Measurements from ENCODE around the gene PTPRN2. TPM values are rescaled to one million over a fixed set of nuclear protein-coding genes. Genes with fewer than 3 reads are reported as not detected.
"Not testable (repeated sequence)": the region's sequence is repeated elsewhere in the genome, so short reads cannot be mapped to it uniquely, and the experiment has no call there.

PTPRN2 gene
- polyA plus RNA-seq, 3 donors from 2014 or later: 1.9 to 3.7 (median 2.2) TPM

DNA sequence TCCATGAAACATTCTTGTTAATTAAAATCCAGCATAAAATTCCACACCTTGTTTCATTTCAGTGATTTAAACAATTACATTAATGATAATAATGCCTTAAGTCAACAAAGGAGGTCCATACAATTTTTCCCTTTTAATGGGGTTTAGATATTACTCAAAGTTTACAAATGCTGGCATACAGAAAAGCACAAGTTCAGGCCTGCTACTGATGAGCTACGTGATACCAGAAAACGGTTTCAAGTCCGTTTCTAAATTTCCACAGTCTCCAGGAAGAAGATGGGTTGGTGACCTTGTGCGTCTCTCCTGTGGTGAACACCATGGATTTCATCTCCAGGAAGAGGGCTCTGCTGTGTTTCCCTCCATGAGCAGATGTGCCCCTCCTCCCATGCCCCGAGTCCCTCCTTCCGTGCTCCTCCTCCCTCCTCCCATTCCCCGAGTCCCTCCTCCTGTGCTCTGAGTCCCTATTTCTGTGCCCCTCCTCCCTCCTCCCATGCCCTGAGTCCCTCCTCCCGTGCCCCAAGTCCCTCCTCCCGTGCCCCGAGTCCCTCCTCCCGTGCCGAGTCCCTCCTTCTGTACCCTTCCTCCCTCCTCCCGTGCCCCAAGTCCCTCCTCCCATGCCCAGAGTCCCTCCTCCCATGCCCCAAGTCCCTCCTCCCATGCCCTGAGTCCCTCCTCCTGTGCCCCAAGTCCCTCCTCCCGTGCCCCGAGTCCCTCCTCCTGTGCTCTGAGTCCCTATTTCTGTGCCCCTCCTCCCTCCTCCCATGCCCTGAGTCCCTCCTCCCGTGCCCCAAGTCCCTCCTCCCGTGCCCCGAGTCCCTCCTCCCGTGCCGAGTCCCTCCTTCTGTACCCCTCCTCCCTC, 201.9 kb downstream of the PTPRN2 start:
- not testable (repeated sequence) for H3K36me3 Mint-ChIP-seq

DNA sequence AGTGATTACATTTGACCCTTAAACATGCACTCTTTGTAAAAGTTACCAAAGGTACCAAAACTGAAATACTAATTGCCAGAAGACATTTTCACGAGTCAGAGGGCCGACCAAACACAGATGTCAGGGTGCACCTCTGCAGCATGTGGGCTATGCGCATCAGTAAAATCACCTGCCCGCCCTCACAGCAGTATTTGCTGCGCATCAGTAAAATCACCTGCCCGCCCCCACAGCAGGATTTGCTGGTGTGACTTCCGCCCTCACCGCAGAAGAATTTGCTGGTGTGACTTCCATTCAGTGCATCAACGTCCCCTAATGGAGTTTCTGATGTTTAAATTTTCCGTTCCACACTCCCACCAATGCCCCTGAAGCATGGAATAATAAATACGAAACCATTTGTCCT, 202.9 kb downstream of the PTPRN2 start:
- Mint-ChIP-seq H3K9me3 (no peaks in the 10 kb centered on the region), H3K4me3 (no peak overlapping the region), H3K4me1 (no peaks in the 10 kb centered on the region), H3K27me3 (ENCODE audit: low read depth in 3 of 3) (peaks cover 0 to 5% (median 1%) of the 10 kb centered on the region in 3 donors), H3K36me3 (no peaks in the 10 kb centered on the region), H3K27ac (no peak overlapping the region)
- no peak for DNase-seq

More for the DNA sequence above, 201.9 kb downstream of the PTPRN2 start:
- not testable (repeated sequence) for DNase-seq; H3K9me3 Mint-ChIP-seq; H3K27ac Mint-ChIP-seq; H3K27me3 Mint-ChIP-seq (ENCODE audit: low read depth in 3 of 3); H3K4me3 Mint-ChIP-seq; H3K4me1 Mint-ChIP-seq

DNA sequence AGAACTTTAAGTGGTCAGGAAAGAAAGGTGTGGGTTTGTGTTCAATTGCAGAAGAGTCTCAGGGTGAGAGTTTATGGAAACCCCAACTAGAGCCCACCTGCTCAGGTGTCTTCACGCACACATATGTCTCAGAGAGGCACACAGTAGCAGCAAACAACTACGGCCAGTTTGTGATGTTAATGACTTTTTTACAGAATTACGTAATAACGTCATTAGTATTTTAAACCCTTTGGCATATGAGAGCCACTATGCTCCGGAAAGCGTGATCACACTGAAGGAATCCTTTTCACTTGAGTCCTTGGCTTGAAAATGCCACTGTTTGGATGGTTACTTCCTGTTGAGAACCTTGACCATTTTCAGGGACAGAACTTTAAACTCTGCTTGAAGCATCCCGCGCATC, 204.0 kb downstream of the PTPRN2 start:
- H3K27me3 Mint-ChIP-seq (ENCODE audit: low read depth in 3 of 3): peaks cover 0 to 4% (median 1%) of the 10 kb centered on the region in 3 donors
- H3K4me1 Mint-ChIP-seq: no peaks in the 10 kb centered on the region
- no peaks in the 10 kb centered on the region for H3K9me3 Mint-ChIP-seq
- no peak overlapping the region for H3K4me3 Mint-ChIP-seq
- H3K27ac Mint-ChIP-seq: no peak overlapping the region
- H3K36me3 Mint-ChIP-seq: no peaks in the 10 kb centered on the region
- DNase-seq: no peak

DNA sequence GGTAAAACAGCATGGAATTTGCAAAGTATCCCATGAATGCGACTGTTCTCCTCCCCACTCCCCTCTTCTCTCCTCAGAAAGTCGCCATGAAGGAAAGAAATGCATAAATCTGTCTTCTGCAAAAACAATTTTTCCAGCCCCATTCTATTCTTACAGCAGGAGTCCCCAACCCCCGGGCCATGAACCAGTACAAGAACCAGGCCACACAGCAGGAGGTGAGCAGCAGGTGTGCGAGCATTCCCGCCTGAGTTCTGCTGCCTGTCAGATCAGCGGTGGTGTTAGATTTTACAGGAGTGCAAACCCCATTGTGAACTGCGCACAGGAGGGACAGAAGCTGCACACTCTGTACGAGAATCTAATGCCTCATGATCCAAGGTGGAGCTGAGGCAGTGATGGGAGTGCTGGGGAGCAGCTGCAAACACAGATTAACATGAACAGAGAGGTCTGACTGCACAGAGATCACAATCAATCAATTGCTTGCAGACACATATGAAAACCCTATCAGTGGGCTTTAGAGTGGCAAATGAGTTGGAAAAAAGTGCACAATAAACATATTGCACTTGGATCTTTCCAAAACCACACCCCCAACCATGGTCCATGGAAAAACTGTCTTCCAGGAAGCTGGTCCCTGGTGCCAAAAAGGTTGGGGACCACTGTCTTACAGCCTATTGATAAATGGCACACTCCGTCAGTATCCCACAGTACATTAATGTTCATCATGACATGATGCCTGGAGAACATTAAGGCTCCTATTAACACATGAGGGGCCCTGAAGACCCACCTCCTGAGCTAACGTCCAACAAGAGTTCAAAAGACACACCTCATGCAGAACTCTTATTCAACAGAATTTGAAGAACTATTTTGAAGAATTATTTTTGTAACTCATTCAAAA, 205.0 kb downstream of the PTPRN2 start:
- Mint-ChIP-seq H3K4me1 (no peaks in the 10 kb centered on the region), H3K9me3 (no peaks in the 10 kb centered on the region), H3K27ac (no peak overlapping the region), H3K27me3 (ENCODE audit: low read depth in 3 of 3) (peaks cover 0 to 1% (median 0%) of the 10 kb centered on the region in 3 donors), H3K4me3 (no peak overlapping the region), H3K36me3 (no peaks in the 10 kb centered on the region)
- DNase-seq: no peak

DNA sequence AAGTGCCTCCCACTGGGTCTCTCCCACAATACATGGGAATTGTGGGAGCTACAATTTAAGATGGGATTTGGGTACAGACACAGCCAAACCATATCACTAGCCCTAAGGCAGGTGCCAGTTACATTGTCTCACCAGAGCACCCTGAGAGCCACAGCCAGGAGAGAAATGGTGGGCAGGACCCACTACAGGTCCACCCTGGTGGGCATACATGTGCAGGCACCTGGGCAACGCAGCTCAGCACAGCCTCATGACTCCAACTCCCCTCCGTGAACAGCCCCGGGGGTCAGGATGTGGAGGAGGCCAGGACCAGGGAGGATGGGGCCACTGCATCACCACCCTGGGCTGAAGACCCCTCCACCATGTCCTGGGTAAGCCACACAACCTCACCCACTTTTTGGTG, 205.7 kb downstream of the PTPRN2 start:
- no peaks in the 10 kb centered on the region for H3K4me1 Mint-ChIP-seq
- no peaks in the 10 kb centered on the region for H3K36me3 Mint-ChIP-seq
- no peaks in the 10 kb centered on the region for H3K9me3 Mint-ChIP-seq
- no peak overlapping the region for H3K4me3 Mint-ChIP-seq
- H3K27me3 Mint-ChIP-seq (ENCODE audit: low read depth in 3 of 3): peaks cover 0 to 1% (median 0%) of the 10 kb centered on the region in 3 donors
- no peak for DNase-seq
- no peak overlapping the region for H3K27ac Mint-ChIP-seq

DNA sequence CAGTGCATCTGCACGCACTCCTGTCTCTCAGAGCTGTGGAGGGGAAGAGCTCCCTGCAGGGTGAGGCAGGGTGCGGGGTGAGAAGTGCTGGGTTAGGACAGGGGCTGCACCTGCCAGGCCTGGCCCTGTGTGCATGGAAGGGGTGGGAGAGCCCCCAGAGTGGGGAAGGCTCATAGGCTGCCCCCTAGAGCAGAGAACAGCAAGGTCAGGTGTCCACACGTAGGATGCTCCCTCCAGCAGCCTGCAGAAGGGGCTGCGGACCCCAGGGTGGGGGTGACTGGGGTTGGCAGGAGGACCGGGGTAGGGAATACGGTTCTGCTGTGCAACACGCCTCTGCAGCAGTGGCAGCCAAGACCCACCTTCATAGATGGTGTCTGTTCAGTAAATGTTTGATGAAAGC, 208.6 kb downstream of the PTPRN2 start:
- Mint-ChIP-seq H3K36me3 (no peaks in the 10 kb centered on the region), H3K27ac (no peak overlapping the region), H3K27me3 (ENCODE audit: low read depth in 3 of 3) (peaks cover 0 to 3% (median 2%) of the 10 kb centered on the region in 3 donors), H3K4me1 (no peaks in the 10 kb centered on the region), H3K9me3 (peaks cover 0 to 3% (median 0%) of the 10 kb centered on the region in 6 donors), H3K4me3 (no peak overlapping the region)
- DNase-seq: no peak

DNA sequence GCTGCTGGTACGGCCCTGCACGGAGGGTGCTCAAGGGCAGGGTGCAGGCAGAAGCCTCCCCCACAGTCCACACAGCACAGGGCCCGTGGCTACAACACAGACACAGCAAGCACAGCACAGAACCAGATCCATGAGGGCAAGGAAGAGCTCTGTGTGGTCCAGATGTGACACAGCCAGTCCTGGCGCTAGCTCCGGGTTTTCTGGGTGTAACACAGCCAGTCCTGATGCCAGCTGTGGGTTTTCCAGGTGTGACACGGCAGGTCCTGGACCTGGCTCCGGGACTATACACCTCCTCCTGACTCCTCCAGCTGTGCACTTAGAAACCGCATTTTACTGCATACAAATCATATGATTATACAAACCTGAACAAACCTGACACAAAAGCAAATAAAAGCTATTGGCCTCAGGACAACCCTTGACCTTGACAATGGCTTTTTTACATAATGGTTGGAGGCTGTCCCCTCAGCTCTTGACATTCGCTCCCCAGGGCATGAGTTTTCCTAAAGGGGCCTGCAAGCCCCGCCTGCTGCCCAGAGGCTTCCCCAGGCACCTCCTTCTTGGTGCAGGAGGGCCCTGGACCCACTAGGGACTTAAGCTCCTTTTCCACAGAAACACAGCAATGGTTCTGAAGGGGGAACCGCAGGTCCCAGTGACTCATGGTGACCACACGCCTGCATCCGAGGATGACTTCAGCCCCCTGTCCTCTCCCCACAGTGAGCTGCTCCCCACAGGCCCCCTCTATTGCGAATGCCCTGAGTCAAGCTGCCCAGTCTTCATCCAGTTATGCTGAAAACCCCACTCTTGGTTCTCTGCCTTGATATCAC, 209.6 kb downstream of the PTPRN2 start:
- no peak overlapping the region for H3K4me3 Mint-ChIP-seq
- peaks cover 0 to 3% (median 0%) of the 10 kb centered on the region in 6 donors for H3K9me3 Mint-ChIP-seq
- H3K27me3 Mint-ChIP-seq (ENCODE audit: low read depth in 3 of 3): peaks cover 0 to 8% (median 2%) of the 10 kb centered on the region in 3 donors
- H3K4me1 Mint-ChIP-seq: no peaks in the 10 kb centered on the region
- no peak overlapping the region for H3K27ac Mint-ChIP-seq
- no peaks in the 10 kb centered on the region for H3K36me3 Mint-ChIP-seq
- no peak for DNase-seq

DNA sequence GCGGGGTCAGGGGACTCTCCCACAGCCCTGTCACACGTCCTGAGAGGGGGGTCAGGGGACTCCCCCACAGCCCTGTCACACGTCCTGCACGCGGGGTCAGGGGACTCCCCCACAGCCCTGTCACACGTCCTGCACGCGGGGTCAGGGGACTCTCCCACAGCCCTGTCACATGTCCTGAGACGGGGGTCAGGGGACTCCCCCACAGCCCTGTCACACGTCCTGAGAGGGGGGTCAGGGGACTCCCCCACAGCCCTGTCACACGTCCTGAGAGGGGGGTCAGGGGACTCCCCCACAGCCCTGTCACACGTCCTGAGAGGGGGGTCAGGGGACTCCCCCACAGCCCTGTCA, 210.8 kb downstream of the PTPRN2 start:
- H3K27ac Mint-ChIP-seq; H3K36me3 Mint-ChIP-seq; H3K9me3 Mint-ChIP-seq; H3K4me3 Mint-ChIP-seq; H3K4me1 Mint-ChIP-seq; H3K27me3 Mint-ChIP-seq (ENCODE audit: low read depth in 3 of 3): not testable (repeated sequence)
- DNase-seq: peak in 1 of 3 donors; percentile 0

DNA sequence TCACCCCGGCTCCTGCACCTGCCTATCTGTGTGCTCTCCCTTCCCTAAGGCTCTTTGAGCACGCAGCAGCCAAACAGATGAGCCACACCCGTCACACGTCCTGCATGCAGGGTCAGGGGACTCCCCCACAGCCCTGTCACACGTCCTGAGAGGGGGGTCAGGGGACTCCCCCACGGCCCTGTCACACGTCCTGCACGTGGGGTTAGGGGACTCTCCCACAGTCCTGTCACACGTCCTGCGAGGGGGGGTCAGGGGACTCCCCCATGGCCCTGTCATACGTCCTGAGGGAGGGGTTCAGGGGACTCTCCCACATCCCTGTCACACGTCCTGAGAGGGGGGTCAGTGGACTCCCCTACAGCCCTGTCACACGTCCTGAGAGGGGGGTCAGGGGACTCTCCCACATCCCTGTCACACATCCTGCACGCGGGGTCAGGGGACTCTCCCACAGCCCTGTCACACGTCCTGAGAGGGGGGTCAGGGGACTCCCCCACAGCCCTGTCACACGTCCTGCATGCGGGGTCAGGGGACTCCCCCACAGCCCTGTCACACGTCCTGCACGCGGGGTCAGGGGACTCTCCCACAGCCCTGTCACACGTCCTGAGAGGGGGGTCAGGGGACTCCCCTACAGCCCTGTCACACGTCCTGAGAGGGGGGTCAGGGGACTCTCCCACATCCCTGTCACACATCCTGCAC, 211.3 kb downstream of the PTPRN2 start:
- H3K4me1 Mint-ChIP-seq; H3K27ac Mint-ChIP-seq; H3K27me3 Mint-ChIP-seq (ENCODE audit: low read depth in 3 of 3); H3K4me3 Mint-ChIP-seq; H3K9me3 Mint-ChIP-seq; H3K36me3 Mint-ChIP-seq: not testable (repeated sequence)
- peak in 1 of 3 donors; percentile 14 for DNase-seq

DNA sequence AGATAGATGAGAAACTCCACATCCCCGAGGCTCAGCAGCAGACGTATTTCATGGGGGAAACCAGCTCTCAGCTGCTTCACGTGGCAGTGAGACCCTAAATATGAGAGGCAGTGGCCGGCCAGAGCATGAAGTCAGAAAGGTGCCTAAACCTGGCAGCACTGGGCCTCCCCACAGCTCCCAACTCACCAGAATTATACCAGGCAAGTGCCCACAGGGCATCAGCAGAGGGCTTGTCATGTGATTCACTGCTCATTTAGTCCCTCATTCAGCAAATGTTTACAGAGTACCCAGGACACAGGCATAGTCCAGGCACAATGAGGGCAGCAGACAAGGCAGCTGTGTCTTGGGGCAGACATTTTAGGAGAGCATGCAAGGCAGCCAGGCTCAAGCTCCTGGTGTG, 212.6 kb downstream of the PTPRN2 start:
- Mint-ChIP-seq H3K4me1 (no peaks in the 10 kb centered on the region), H3K9me3 (peaks cover 0 to 3% (median 0%) of the 10 kb centered on the region in 6 donors), H3K4me3 (no peak overlapping the region), H3K27ac (peak overlapping the region in 1 of 6 donors; percentile 17), H3K36me3 (no peaks in the 10 kb centered on the region), H3K27me3 (ENCODE audit: low read depth in 3 of 3) (peaks cover 2 to 10% (median 2%) of the 10 kb centered on the region in 3 donors)
- no peak for DNase-seq

DNA sequence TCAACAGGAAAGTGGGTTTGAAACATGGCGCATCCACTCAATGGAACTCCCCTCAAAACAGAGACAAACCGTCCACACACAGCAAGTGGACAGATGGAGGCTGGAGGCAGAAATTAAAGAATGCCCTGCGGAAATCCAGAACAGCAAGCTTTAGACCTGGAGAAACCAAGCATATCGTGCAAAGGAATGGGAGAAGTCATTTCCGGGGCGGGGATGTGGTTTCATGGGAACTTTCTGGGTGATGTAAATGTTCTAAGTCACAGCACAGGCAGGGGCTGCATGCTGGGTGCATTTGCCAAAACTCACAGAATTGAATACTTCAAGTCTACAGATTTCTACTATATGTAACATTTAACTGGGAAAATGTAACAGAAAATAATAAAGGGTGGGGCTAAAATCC, 213.0 kb downstream of the PTPRN2 start:
- peaks cover 0 to 3% (median 0%) of the 10 kb centered on the region in 6 donors for H3K9me3 Mint-ChIP-seq
- H3K27ac Mint-ChIP-seq: peak overlapping the region in 1 of 6 donors; percentile 17
- DNase-seq: no peak
- no peak overlapping the region for H3K4me3 Mint-ChIP-seq
- no peaks in the 10 kb centered on the region for H3K36me3 Mint-ChIP-seq
- H3K4me1 Mint-ChIP-seq: no peaks in the 10 kb centered on the region
- peaks cover 2 to 10% (median 2%) of the 10 kb centered on the region in 3 donors for H3K27me3 Mint-ChIP-seq (ENCODE audit: low read depth in 3 of 3)

DNA sequence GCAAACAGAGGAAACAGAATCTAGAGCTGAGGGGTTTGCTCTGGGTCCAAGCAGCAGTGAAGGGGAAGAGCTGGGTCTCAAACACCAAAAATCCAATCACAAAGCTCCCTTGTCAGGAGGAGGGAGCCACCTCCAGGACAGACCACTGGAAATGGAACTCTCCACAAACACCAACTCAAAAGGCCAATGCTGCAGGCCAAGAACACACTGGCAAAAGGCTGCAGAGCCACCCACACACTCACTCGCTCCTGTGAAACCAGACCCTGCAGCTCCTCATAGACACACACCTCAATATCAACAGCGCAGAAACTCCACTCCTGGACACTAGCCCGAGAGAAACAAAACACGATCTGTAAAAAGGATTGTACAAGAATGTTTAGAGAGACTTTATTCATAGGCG, 213.5 kb downstream of the PTPRN2 start:
- Mint-ChIP-seq H3K9me3 (peaks cover 0 to 3% (median 0%) of the 10 kb centered on the region in 6 donors), H3K27me3 (ENCODE audit: low read depth in 3 of 3) (peaks cover 2 to 10% (median 4%) of the 10 kb centered on the region in 3 donors), H3K36me3 (no peaks in the 10 kb centered on the region), H3K27ac (no peak overlapping the region), H3K4me1 (no peaks in the 10 kb centered on the region), H3K4me3 (no peak overlapping the region)
- no peak for DNase-seq

DNA sequence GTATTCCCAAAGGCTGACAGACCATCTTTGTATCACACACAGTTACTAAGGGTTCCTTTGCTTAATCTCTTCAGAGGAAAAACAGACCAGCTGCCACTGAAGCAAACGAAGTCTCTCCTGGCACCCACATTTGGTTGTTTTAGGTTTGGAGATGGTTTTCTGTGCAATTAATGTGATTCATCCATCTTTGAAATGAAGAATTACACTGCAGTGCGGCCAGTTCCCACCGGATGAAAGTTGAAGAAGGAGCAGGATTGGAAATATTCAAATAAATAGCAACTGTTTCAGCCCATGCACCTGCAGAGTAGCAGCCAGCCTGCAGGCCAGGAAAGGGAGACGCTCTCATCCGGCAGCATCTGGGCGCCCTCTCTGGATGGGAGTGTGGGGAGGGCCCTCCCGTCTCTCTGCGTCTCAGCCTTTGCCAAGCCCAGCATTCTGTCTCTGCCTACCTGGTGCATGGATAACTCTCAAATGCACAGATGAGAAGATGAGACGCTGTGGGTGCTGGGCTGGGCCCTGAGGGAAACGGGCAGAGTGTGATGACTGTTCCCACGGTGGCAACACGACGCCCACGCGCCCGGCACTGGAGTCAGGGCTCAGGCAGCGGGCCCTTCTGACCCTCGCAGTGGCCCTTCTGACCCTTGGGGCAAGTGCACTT, 214.0 kb downstream of the PTPRN2 start:
- H3K27ac Mint-ChIP-seq: no peak overlapping the region
- no peaks in the 10 kb centered on the region for H3K4me1 Mint-ChIP-seq
- H3K27me3 Mint-ChIP-seq (ENCODE audit: low read depth in 3 of 3): peaks cover 2 to 10% (median 4%) of the 10 kb centered on the region in 3 donors
- H3K36me3 Mint-ChIP-seq: no peaks in the 10 kb centered on the region
- peaks cover 0 to 3% (median 0%) of the 10 kb centered on the region in 6 donors for H3K9me3 Mint-ChIP-seq
- H3K4me3 Mint-ChIP-seq: no peak overlapping the region
- no peak for DNase-seq
